ENCODE measurements around the gene CTSS.

Gene CTSS

DNA sequence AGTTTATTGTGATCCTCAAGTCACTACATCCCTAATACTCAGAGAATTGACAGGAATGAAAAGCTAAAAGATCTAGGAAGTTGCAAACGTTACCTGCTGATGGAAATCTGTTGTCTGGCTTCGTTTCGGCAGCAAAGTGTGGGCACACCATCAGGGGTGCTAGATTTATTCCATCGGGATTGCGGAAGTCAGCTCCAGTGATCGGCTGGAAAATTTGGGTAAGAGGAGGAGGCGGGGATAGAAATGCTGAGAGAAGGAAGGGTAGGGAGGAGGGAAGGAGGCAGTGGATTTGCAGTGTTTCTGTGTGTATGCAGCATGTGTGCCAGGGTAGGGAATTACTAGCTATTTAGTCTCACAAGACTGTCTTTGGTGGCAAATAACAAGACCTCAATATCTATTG is 42.5 kb upstream of the CTSS start, which contains the start of gene CTSK:
CTSK (minus strand) TSS at position 140 of the 400 bp plus-strand sequence. CDS start 1,455 bp downstream, outside the sequence.
- DNase-seq: no peak
- H3K36me3 Mint-ChIP-seq (ENCODE audit: low read depth): no peaks in the 10 kb centered on the region

GRCh38 chr1:150807249-150808023 is 41.9 kb upstream of the CTSS start:
- H3K4me1 Mint-ChIP-seq: peaks cover 32% of the 10 kb centered on the region
- H3K27ac Mint-ChIP-seq: peak overlapping the region; percentile 89
- TF ChIP-seq CTCF (IDR thresholded peaks at IDR 0.05): no peak
- H3K4me3 Mint-ChIP-seq: peak overlapping the region; percentile 67
- no peak for DNase-seq
- no peaks in the 10 kb centered on the region for H3K36me3 Mint-ChIP-seq (ENCODE audit: low read depth)
- no peaks in the 10 kb centered on the region for H3K9me3 Mint-ChIP-seq
- H3K27me3 Mint-ChIP-seq (ENCODE audit: low read depth, poor library complexity): no peaks in the 10 kb centered on the region

More for the DNA sequence above, 42.5 kb upstream of the CTSS start, which contains the start of gene CTSK:
- no peaks in the 10 kb centered on the region for H3K27me3 Mint-ChIP-seq (ENCODE audit: low read depth, poor library complexity)
- peak within 1 kb of the TSS; percentile 89 for H3K27ac Mint-ChIP-seq
- H3K4me3 Mint-ChIP-seq: peak within 1 kb of the TSS; percentile 67
- no peaks in the 10 kb centered on the region for H3K9me3 Mint-ChIP-seq
- H3K4me1 Mint-ChIP-seq: peaks cover 32% of the 10 kb centered on the region
- TF ChIP-seq CTCF (IDR thresholded peaks at IDR 0.05): no peak

DNA sequence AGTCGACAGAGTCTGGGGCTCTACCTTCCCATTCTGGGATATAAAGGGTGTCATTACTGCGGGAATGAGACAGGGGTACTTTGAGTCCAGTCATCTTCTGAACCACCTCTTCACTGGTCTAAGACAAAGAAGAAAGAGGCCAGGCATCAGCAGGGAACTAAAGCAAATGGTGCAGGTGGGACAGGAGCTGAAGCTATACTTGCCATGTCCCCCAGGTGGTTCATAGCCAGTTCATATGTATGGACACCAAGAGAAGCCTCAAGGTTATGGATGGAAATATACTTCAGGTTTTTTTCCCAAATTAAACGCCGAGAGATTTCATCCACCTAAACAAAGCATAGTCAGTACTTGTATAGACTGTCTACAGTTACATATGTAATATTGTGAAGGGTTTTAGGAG is 40.3 kb upstream of the CTSS start:
- TF ChIP-seq CTCF (IDR thresholded peaks at IDR 0.05): no peak
- peaks cover 32% of the 10 kb centered on the region for H3K4me1 Mint-ChIP-seq
- no peak for DNase-seq
- peak overlapping the region; percentile 4 for H3K4me3 Mint-ChIP-seq
- no peaks in the 10 kb centered on the region for H3K36me3 Mint-ChIP-seq (ENCODE audit: low read depth)
- H3K27ac Mint-ChIP-seq: no peak overlapping the region
- H3K9me3 Mint-ChIP-seq: no peaks in the 10 kb centered on the region
- H3K27me3 Mint-ChIP-seq (ENCODE audit: low read depth, poor library complexity): no peaks in the 10 kb centered on the region

- Mint-ChIP-seq H3K27ac (no peak overlapping the region), H3K9me3 (no peaks in the 10 kb centered on the region), H3K4me3 (no peak overlapping the region), H3K27me3 (ENCODE audit: low read depth, poor library complexity) (no peaks in the 10 kb centered on the region), H3K36me3 (ENCODE audit: low read depth) (no peaks in the 10 kb centered on the region), H3K4me1 (peaks cover 32% of the 10 kb centered on the region)
- DNase-seq: no peak
- TF ChIP-seq CTCF (IDR thresholded peaks at IDR 0.05): no peak
These were observed 39.1 kb upstream of the CTSS start for GRCh38 chr1:150804671-150805070.

DNA sequence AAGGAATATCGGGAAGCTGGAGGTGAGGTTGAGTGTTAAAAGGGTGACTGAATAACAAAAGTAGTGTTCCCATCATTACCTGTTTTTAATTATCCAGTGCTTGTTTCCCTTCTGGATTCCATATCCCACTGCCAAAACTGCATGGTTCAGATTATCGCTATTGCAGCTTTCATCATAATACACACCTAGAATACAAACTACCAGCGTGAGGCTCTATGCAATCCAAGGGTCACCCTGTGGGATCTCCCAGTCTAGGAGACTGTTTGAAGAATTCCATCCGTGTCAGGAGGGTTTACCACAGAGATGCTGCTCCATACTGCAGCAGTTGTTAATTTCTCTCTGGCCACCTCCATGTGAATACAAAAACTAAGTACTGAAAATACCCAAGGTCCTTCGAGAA is 33.5 kb upstream of the CTSS start:
- Mint-ChIP-seq H3K4me3 (peak overlapping the region; percentile 11), H3K27ac (no peak overlapping the region), H3K4me1 (peaks cover 30% of the 10 kb centered on the region), H3K36me3 (ENCODE audit: low read depth) (peaks cover 9% of the 10 kb centered on the region), H3K27me3 (ENCODE audit: low read depth, poor library complexity) (no peaks in the 10 kb centered on the region), H3K9me3 (no peaks in the 10 kb centered on the region)
- DNase-seq: no peak
- no peak for TF ChIP-seq CTCF (IDR thresholded peaks at IDR 0.05)

DNA sequence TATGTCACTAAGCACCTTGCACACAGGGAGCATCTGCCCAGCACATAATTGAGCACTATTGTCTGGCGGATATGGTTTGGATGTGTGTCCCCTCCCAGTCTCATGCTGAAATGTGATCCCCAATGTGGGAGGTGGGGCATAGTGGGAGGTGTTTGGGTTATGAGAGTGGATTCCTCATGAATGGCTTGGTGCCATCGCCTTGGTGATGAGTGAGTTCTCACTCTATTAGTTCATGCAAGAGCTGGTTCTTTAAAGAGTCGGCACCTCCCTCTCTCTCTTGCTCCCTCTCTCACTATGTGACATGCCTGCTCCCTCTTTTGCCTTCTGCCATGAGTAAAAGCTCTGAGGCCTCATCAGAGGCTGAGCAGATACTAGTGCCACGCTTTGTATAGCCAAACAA is 32.9 kb upstream of the CTSS start:
- H3K36me3 Mint-ChIP-seq (ENCODE audit: low read depth): peaks cover 9% of the 10 kb centered on the region
- H3K27me3 Mint-ChIP-seq (ENCODE audit: low read depth, poor library complexity): no peaks in the 10 kb centered on the region
- DNase-seq: peak; percentile 21
- TF ChIP-seq CTCF (IDR thresholded peaks at IDR 0.05): no peak
- peak overlapping the region; percentile 18 for H3K27ac Mint-ChIP-seq
- H3K9me3 Mint-ChIP-seq: no peaks in the 10 kb centered on the region
- H3K4me1 Mint-ChIP-seq: peaks cover 30% of the 10 kb centered on the region
- H3K4me3 Mint-ChIP-seq: peak overlapping the region; percentile 11
